Thymus (tissue), 11 donors: ENCODE results near the gene FBXL15. TPM values are rescaled to one million over a fixed set of nuclear protein-coding genes. Genes with fewer than 3 reads are reported as not detected.
A peak's percentile ranks its signal among the peaks of the same experiment; 100 is the strongest.

ENCODE experiments used
- DNase-seq, 9 donors: peaks; one replicate each; pipeline ENCODE4 v3.0.0-alpha.2; 2013; ENCODE audit warnings: low spot score in 9 of 9, low read depth in 6 of 9, missing footprints in 1 of 9
- H3K27ac ChIP-seq, 2 donors: one replicate each; pipeline ENCODE4 v1.5.1; 2013; ENCODE audit warnings: control low read depth in 1 of 2, low read depth in 1 of 2, low read length in 1 of 2, mild to moderate bottlenecking in 1 of 2, moderate library complexity in 1 of 2
- H3K27me3 ChIP-seq, 2 donors: one replicate each; pipeline ENCODE4 v1.5.1; 2013; ENCODE audit warnings: low read length in 1 of 2; ENCODE audit not compliant: control insufficient read depth in 2 of 2, insufficient read depth in 1 of 2
- H3K36me3 ChIP-seq, 2 donors: one replicate each; pipeline ENCODE4 v1.5.1; 2013; ENCODE audit warnings: low read length in 1 of 2, mild to moderate bottlenecking in 1 of 2, moderate library complexity in 1 of 2; ENCODE audit not compliant: control insufficient read depth in 2 of 2, insufficient read depth in 2 of 2
- H3K4me1 ChIP-seq, 2 donors: one replicate each; pipeline ENCODE4 v1.5.1; 2013; ENCODE audit warnings: low read length in 2 of 2; ENCODE audit not compliant: control insufficient read depth in 2 of 2, insufficient read depth in 2 of 2
- H3K4me3 ChIP-seq, 2 donors: one replicate each; pipeline ENCODE4 v1.5.1; 2013; ENCODE audit warnings: low read length in 2 of 2, control low read depth in 1 of 2, mild to moderate bottlenecking in 1 of 2
- H3K9me3 ChIP-seq, 2 donors: one replicate each; pipeline ENCODE4 v1.5.1; 2013; ENCODE audit warnings: low read length in 1 of 2, mild to moderate bottlenecking in 1 of 2; ENCODE audit not compliant: control insufficient read depth in 2 of 2, insufficient read depth in 1 of 2
- WGBS: extraction: QIAGEN DNeasy Blood & Tissue Kit; methylation state at CpG from one replicate; pipeline ENCODE4 v1.1.7; 2013; 5-methylcytosine and 5-hydroxymethylcytosine counted together
- polyA plus RNA-seq: library from polyadenylated mRNA; stranded (reverse); fragments of 200-250 nt; gene quantifications from one replicate; pipeline ENCODE4 v1.2.3, GENCODE V29; 2013
- total RNA-seq: library from RNA; stranded (reverse); fragments of 120-200 nt; gene quantifications from one replicate; pipeline ENCODE4 v1.2.4, GENCODE V29; 2013
- donor health status: healthy.

FBXL15 gene
- total and polyA plus RNA-seq, 2 donors, result 7.8 to 12.0 TPM

GRCh38 chr10:102431452-102432124 lies 11.0 kb downstream of the FBXL15 start:
- Histone ChIP-seq H3K9me3 (peaks cover 0 to 6% of the 10 kb centered on the region in 2 donors), H3K4me3 (peak overlapping the region; percentile 95 to 97), H3K27me3 (peaks cover 2 to 17% of the 10 kb centered on the region in 2 donors), H3K36me3 (no peaks in the 10 kb centered on the region), H3K4me1 (peaks cover 11 to 46% of the 10 kb centered on the region in 2 donors), H3K27ac (peak overlapping the region; percentile 74 to 76)
- 29% methylated on average over 4 of the region's 4 CpGs for WGBS
- no peak for DNase-seq

GRCh38 chr10:102432162-102432950 lies 11.7 kb downstream of the FBXL15 start, which contains the start of gene CUEDC2:
CUEDC2 (minus strand) TSS chr10:102432574; CDS start chr10:102425188, 7,386 bp downstream.
- H3K4me3 ChIP-seq, result peak within 1 kb of the TSS; percentile 95 to 97
- under 1% methylated on average over 52 of the region's 52 CpGs for WGBS
- no peaks in the 10 kb centered on the region for H3K36me3 ChIP-seq
- peak; percentile 86 to 97 (median 92) for DNase-seq
- peak within 1 kb of the TSS; percentile 74 to 76 for H3K27ac ChIP-seq
- H3K4me1 ChIP-seq, result peaks cover 11 to 48% of the 10 kb centered on the region in 2 donors
- H3K27me3 ChIP-seq, result peaks cover 2 to 17% of the 10 kb centered on the region in 2 donors
- H3K9me3 ChIP-seq, result peaks cover 0 to 6% of the 10 kb centered on the region in 2 donors

- Histone ChIP-seq H3K4me3 (no peak overlapping the region), H3K27ac (peak overlapping the region in 1 of 2 donors; percentile 31), H3K36me3 (no peaks in the 10 kb centered on the region), H3K9me3 (peaks cover 0 to 6% of the 10 kb centered on the region in 2 donors), H3K27me3 (peaks cover 2 to 17% of the 10 kb centered on the region in 2 donors), H3K4me1 (peaks cover 11 to 52% of the 10 kb centered on the region in 2 donors)
- no peak for DNase-seq
- WGBS, result 33% methylated on average over 5 of the region's 5 CpGs
These were observed 13.0 kb downstream of the FBXL15 start for GRCh38 chr10:102433619-102434046.

GRCh38 chr10:102434394-102435132 lies 13.9 kb downstream of the FBXL15 start:
- no peak for DNase-seq
- Histone ChIP-seq H3K9me3 (peaks cover 0 to 6% of the 10 kb centered on the region in 2 donors), H3K4me3 (no peak overlapping the region), H3K27me3 (peaks cover 2 to 17% of the 10 kb centered on the region in 2 donors), H3K36me3 (no peaks in the 10 kb centered on the region), H3K27ac (peak overlapping the region in 1 of 2 donors; percentile 50), H3K4me1 (peaks cover 11 to 52% of the 10 kb centered on the region in 2 donors)
- 40% methylated on average over 9 of the region's 9 CpGs for WGBS

- H3K9me3 ChIP-seq, result peaks cover 0 to 6% of the 10 kb centered on the region in 2 donors
- H3K27ac ChIP-seq, result peak overlapping the region; percentile 69 to 71
- peaks cover 11 to 52% of the 10 kb centered on the region in 2 donors for H3K4me1 ChIP-seq
- WGBS, result 43% methylated on average over 5 of the region's 5 CpGs
- peaks cover 2 to 17% of the 10 kb centered on the region in 2 donors for H3K27me3 ChIP-seq
- H3K36me3 ChIP-seq, result no peaks in the 10 kb centered on the region
- DNase-seq, result no peak
- H3K4me3 ChIP-seq, result peak overlapping the region in 1 of 2 donors; percentile 34
These were observed 14.5 kb downstream of the FBXL15 start for GRCh38 chr10:102435133-102435497.

- peaks cover 11 to 52% of the 10 kb centered on the region in 2 donors for H3K4me1 ChIP-seq
- H3K9me3 ChIP-seq, result peaks cover 0 to 6% of the 10 kb centered on the region in 2 donors
- H3K4me3 ChIP-seq, result peak overlapping the region; percentile 34 to 41
- 3% methylated on average over 14 of the region's 14 CpGs for WGBS
- no peaks in the 10 kb centered on the region for H3K36me3 ChIP-seq
- no peak for DNase-seq
- peak overlapping the region; percentile 69 to 70 for H3K27ac ChIP-seq
- H3K27me3 ChIP-seq, result peaks cover 2 to 17% of the 10 kb centered on the region in 2 donors
These were observed 15.0 kb downstream of the FBXL15 start for GRCh38 chr10:102435529-102436233.

- H3K4me1 ChIP-seq, result peaks cover 11 to 52% of the 10 kb centered on the region in 2 donors
- peak overlapping the region; percentile 34 to 41 for H3K4me3 ChIP-seq
- 72% methylated on average over 6 of the region's 6 CpGs for WGBS
- no peaks in the 10 kb centered on the region for H3K36me3 ChIP-seq
- no peak for DNase-seq
- H3K27ac ChIP-seq, result no peak overlapping the region
- H3K27me3 ChIP-seq, result peaks cover 2 to 17% of the 10 kb centered on the region in 2 donors
- H3K9me3 ChIP-seq, result peaks cover 0 to 6% of the 10 kb centered on the region in 2 donors
These were observed 15.7 kb downstream of the FBXL15 start for GRCh38 chr10:102436312-102436711.

- DNase-seq, result no peak
- H3K36me3 ChIP-seq, result no peaks in the 10 kb centered on the region
- H3K4me3 ChIP-seq, result no peak overlapping the region
- peaks cover 2 to 17% of the 10 kb centered on the region in 2 donors for H3K27me3 ChIP-seq
- no peak overlapping the region for H3K27ac ChIP-seq
- WGBS, result 99% methylated on average over 3 of the region's 3 CpGs
- H3K4me1 ChIP-seq, result peaks cover 3 to 43% of the 10 kb centered on the region in 2 donors
- H3K9me3 ChIP-seq, result peaks cover 0 to under 1% of the 10 kb centered on the region in 2 donors
These were observed 16.9 kb downstream of the FBXL15 start for GRCh38 chr10:102437515-102437914.
